Measurements from ENCODE around the gene GALK1.

DNA sequence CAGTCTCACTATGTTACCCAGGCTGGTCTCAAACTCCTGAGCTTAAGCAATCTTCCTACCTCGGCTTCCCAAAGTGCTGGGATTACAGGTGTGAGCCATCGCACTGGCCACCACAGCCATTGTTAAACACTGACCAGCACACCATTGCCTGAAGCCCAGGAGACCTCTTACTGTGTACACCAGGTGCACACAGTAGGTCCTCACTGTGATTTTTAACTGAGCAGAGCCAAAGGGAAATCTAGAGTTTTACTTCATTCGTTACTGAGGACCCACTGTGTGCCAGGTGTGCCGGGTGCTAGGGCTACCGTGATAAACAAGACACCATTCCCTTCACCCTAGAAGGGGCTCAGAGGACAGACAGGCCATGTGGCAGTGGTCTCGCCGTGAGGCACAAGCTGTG, 39.5 kb downstream of the GALK1 start:
- TF ChIP-seq, protein P1, sequence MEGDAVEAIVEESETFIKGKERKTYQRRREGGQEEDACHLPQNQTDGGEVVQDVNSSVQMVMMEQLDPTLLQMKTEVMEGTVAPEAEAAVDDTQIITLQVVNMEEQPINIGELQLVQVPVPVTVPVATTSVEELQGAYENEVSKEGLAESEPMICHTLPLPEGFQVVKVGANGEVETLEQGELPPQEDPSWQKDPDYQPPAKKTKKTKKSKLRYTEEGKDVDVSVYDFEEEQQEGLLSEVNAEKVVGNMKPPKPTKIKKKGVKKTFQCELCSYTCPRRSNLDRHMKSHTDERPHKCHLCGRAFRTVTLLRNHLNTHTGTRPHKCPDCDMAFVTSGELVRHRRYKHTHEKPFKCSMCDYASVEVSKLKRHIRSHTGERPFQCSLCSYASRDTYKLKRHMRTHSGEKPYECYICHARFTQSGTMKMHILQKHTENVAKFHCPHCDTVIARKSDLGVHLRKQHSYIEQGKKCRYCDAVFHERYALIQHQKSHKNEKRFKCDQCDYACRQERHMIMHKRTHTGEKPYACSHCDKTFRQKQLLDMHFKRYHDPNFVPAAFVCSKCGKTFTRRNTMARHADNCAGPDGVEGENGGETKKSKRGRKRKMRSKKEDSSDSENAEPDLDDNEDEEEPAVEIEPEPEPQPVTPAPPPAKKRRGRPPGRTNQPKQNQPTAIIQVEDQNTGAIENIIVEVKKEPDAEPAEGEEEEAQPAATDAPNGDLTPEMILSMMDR (IDR thresholded peaks at IDR 0.05), result no peak
- no peak for TF ChIP-seq POLR2AphosphoS5 (IDR thresholded peaks at IDR 0.05)

Measured in transverse colon (tissue), 4 donors.